Astrocyte of the spinal cord (primary cell): Measurements from ENCODE around the gene LURAP1L.

Source experiments
- DNase-seq: peaks from one replicate; pipeline ENCODE4 v3.0.0; 2011; ENCODE audit warnings: low read depth, low spot score
- H3K4me3 ChIP-seq: 2 replicates; pipeline ENCODE4 v1.5.1; 2011; ENCODE audit warnings: low read depth, mild to moderate bottlenecking, low read length, moderate library complexity
- in situ Hi-C: cut with HindIII; loops from 2 replicates; pipeline ENCODE4 v1.10.0; 2017; ENCODE audit warnings: low sequenced_read_pairs
- TF ChIP-seq, protein P1 (sequence below): IDR thresholded peaks from 2 replicates; pipeline ENCODE4 v1.5.1; 2012; ENCODE audit warnings: low read depth, mild to moderate bottlenecking, low read length, inconsistent platforms

The LURAP1L gene, protein sequence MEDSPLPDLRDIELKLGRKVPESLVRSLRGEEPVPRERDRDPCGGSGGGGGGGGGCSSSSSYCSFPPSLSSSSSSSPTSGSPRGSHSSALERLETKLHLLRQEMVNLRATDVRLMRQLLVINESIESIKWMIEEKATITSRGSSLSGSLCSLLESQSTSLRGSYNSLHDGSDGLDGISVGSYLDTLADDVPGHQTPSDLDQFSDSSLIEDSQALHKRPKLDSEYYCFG

DNA sequence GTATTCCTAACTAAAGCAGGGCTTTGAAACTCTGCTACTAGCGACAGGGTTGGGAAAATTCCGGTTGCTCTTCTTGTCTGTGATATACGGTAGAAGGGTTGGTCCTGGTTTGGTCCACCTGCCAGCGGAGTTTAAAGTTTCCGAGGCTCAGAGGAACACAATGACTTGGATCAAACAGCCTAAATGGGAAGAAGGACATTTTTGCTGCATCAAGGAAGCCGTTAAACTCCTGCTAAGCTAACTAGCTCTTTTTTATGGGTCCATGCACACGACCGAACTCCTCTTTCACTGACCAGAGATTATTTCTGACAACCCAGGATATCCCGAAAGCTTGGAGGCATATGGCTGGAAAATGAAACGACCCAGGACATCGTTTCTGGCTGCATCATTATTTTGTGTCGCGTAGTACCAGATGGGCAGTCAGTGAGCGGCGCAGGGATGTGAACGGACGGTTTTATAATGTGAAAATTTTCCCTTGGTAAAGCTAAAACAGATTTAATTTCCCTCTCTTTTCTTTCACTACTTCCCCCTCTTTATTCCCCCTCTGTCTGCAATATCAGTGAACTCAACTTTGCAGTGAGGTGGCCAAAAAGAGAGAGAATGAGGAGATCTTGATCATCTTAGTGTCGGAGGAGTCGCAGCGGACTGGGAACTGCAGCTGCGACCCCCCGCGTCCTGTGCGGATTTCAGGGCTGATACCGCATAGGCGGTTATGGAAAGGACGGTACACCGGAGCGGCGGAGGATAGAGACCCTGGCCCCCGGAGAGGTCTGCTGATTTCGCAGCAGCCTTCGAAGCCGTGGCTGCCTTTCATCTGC is at the start of gene LURAP1L:
LURAP1L (plus strand) TSS at position 160 of the 818 bp plus-strand sequence. CDS start 696 bp downstream, outside the sequence.
- in situ Hi-C loops, result no loop called here
- TF ChIP-seq, protein P1, sequence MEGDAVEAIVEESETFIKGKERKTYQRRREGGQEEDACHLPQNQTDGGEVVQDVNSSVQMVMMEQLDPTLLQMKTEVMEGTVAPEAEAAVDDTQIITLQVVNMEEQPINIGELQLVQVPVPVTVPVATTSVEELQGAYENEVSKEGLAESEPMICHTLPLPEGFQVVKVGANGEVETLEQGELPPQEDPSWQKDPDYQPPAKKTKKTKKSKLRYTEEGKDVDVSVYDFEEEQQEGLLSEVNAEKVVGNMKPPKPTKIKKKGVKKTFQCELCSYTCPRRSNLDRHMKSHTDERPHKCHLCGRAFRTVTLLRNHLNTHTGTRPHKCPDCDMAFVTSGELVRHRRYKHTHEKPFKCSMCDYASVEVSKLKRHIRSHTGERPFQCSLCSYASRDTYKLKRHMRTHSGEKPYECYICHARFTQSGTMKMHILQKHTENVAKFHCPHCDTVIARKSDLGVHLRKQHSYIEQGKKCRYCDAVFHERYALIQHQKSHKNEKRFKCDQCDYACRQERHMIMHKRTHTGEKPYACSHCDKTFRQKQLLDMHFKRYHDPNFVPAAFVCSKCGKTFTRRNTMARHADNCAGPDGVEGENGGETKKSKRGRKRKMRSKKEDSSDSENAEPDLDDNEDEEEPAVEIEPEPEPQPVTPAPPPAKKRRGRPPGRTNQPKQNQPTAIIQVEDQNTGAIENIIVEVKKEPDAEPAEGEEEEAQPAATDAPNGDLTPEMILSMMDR, result no peak
- DNase-seq, result peak; percentile 78
- H3K4me3 ChIP-seq, result peak within 1 kb of the TSS; percentile 85

DNA sequence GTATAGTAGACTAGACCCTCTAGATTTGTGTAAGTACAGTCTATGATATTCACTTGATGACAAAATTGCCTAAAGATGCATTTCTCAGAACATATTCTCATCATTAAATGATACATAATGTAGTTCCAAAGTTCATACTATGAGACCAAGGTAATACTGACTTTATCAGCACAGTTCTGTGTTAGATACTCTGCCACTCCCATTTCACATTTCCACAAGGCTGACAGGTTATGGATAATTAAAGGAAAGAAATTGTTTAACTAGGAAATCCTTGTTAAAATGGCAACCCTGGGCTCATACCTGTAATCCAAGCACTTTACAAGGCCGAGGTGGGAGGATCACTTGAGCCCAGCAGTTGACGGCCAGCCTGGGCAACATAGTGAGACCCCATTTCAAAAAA is 48.0 kb upstream of the LURAP1L start:
- in situ Hi-C loops, result no loop called here
- TF ChIP-seq, protein P1, result no peak

DNA sequence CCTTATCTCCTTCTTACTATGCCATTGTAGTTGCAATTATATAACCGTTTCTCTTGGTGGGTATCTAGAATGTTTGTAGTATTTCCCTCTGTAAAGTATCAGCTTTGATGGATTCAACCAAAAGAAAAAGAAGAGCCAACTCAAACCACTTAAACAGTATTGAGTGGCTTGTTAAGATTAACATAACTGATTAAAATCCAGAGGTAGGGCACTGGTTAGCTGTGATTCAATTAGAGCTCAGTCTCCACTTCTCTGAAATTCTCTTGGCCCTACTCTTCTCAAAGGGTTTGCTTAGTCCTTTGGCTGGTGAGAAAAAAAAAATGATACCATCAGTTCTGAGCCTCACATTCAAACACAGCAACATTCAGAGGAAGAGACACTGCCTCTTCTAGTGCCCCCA is 44.6 kb upstream of the LURAP1L start:
- in situ Hi-C loops, result no loop called here
- TF ChIP-seq, protein P1, result no peak
- no peak overlapping the region for H3K4me3 ChIP-seq
- no peak for DNase-seq

More for the DNA sequence above, 48.0 kb upstream of the LURAP1L start:
- no peak for DNase-seq
- H3K4me3 ChIP-seq, result no peak overlapping the region

DNA sequence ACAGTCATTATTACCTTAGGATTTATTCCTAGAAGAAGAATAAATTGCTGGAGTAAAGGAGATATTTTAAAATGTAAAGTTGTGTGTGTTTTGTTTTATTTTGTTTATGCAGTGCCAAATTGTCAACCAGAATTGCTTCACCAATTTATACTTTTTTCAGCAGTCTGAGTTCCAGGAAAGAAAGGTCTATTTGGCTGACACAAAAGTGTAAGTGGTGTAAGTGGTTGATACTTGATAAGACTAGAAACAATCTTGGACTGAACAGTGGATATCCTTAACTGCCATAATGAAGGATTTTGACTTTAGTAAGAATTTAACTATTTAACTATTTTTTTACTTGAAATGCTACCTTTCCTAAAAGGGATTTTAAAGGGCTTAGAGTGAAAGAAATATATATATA is 43.9 kb upstream of the LURAP1L start:
- in situ Hi-C loops, result no loop called here
- TF ChIP-seq, protein P1, result no peak
- no peak overlapping the region for H3K4me3 ChIP-seq
- DNase-seq, result no peak

DNA sequence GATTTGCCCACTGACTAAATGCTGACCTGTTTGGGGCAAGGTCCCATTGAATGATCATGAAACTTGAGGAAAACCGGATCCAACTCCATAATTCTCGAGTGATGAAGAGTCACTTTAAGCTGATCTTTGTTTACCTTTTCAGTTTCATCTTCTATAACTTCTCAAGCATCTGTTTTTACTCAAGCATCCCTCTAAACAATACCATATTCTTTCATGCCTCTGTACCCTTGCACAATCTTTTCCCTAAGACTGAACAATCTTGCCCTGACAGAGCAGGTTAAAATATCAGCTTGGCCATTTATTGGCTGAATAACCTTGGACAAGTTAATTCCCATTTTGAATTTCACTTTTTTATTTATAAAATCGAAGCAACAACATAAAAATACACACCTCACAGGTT is 41.8 kb upstream of the LURAP1L start:
- DNase-seq, result no peak
- in situ Hi-C loops, result no loop called here
- no peak overlapping the region for H3K4me3 ChIP-seq
- TF ChIP-seq, protein P1, result no peak

DNA sequence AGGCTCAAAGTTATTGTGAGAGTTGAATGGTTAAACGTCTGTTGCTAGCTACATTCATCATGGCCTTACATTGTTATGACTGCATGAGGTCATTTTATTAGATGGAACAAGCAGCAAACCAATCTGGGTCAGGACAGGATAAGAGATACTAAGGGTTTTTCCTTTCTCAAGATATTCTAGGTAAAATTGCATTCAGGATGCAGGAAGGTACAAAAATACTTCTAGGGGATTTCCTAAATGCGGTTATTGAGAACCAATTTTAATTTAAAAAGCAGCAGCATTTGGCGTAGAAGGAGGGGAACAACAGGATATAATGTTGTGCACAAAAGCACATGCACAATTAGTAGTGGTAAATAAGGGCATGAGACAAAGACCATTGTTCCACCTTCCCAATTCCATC is 39.2 kb upstream of the LURAP1L start:
- TF ChIP-seq, protein P1, result no peak
- no peak for DNase-seq
- in situ Hi-C loops, result no loop called here
- H3K4me3 ChIP-seq, result no peak overlapping the region
